Stimulated activated CD8-positive, alpha-beta memory T cell treated with anti-CD3 and anti-CD28 coated beads, Interleukin-15, amount 100 ng/mL, for 24 hours (primary cell): ENCODE data around the gene MGST3.
"Not testable (repeated sequence)": the region's sequence is repeated elsewhere in the genome, so short reads cannot be mapped to it uniquely, and the experiment has no call there.

Experiments used
- DNase-seq: peaks from one replicate; pipeline ENCODE4 v3.0.0-alpha.2; 2020; ENCODE audit warnings: low read depth

MGST3 gene

GRCh38 chr1:165658766-165659580, 27.9 kb downstream of the MGST3 start:
- DNase-seq, result not testable (repeated sequence)

- DNase-seq, result no peak
Observed at GRCh38 chr1:165659581-165659895, 28.5 kb downstream of the MGST3 start.

GRCh38 chr1:165661703-165662102, 30.7 kb downstream of the MGST3 start:
- no peak for DNase-seq

GRCh38 chr1:165662186-165662585, 31.2 kb downstream of the MGST3 start:
- DNase-seq, result no peak

- no peak for DNase-seq
Observed at GRCh38 chr1:165666152-165666825, 35.3 kb downstream of the MGST3 start.

- DNase-seq, result no peak
Observed at GRCh38 chr1:165668184-165668583, 37.1 kb downstream of the MGST3 start.

GRCh38 chr1:165671526-165671925, 40.5 kb downstream of the MGST3 start:
- no peak for DNase-seq

- DNase-seq, result no peak
Observed at GRCh38 chr1:165674599-165674998, 43.6 kb downstream of the MGST3 start.

- DNase-seq, result no peak
Observed at GRCh38 chr1:165675794-165676193, 44.8 kb downstream of the MGST3 start.

GRCh38 chr1:165678509-165678908, 47.5 kb downstream of the MGST3 start:
- no peak for DNase-seq

- DNase-seq, result no peak
Observed at GRCh38 chr1:165679282-165680036, 48.4 kb downstream of the MGST3 start.

- no peak for DNase-seq
Observed at GRCh38 chr1:165680303-165680702, 49.3 kb downstream of the MGST3 start.

GRCh38 chr1:165680773-165681172, 49.7 kb downstream of the MGST3 start:
- not testable (repeated sequence) for DNase-seq

GRCh38 chr1:165683848-165684485, 52.9 kb downstream of the MGST3 start:
- DNase-seq, result no peak

GRCh38 chr1:165686121-165686970, 55.3 kb downstream of the MGST3 start:
- no peak for DNase-seq

- no peak for DNase-seq
Observed at GRCh38 chr1:165686971-165687433, 56.0 kb downstream of the MGST3 start.

- no peak for DNase-seq
Observed at GRCh38 chr1:165688046-165688445, 57.0 kb downstream of the MGST3 start.

- no peak for DNase-seq
Observed at GRCh38 chr1:165695031-165695430, 64.0 kb downstream of the MGST3 start.

- no peak for DNase-seq
Observed at GRCh38 chr1:165696625-165697100, 65.6 kb downstream of the MGST3 start.

GRCh38 chr1:165697491-165697880, 66.5 kb downstream of the MGST3 start:
- DNase-seq, result no peak
